Tibial nerve (tissue), 4 donors: ENCODE measurements around the gene CSAD. TPM values are rescaled to one million over a fixed set of nuclear protein-coding genes. Genes with fewer than 3 reads are reported as not detected.

Experiments used
- DNase-seq, 2 donors: peaks; one replicate each; pipeline ENCODE4 v3.0.0-alpha.2; 2019; ENCODE audit warnings: low spot score in 2 of 2
- H3K27ac ChIP-seq, 4 donors: fragments of 200-600 bp; sonication (generic) in 3 of 4; one replicate each; pipeline ENCODE4 v1.5.1; 2017 to 2019; ENCODE audit warnings: mild to moderate bottlenecking in 1 of 4
- H3K27me3 ChIP-seq, 2 donors: fragments of 200-600 bp; sonication (generic) in 1 of 2; one replicate each; pipeline versions ENCODE4 v1.5.1 to v1.6.0; 2017 to 2019
- H3K36me3 ChIP-seq, 3 donors: fragments of 200-600 bp; sonication (generic); one replicate each; pipeline ENCODE4 v1.5.1; 2018 to 2019
- H3K4me1 ChIP-seq, 4 donors: fragments of 200-600 bp; sonication (generic) in 3 of 4; one replicate each; pipeline ENCODE4 v1.5.1; 2017 to 2019
- H3K4me3 ChIP-seq, 4 donors: fragments of 200-600 bp; sonication (generic) in 3 of 4; one replicate each; pipeline ENCODE4 v1.5.1; 2017 to 2019; ENCODE audit warnings: mild to moderate bottlenecking in 1 of 4, moderate library complexity in 1 of 4
- H3K9me3 ChIP-seq, 4 donors: fragments of 200-600 bp; sonication (generic) in 3 of 4; one replicate each; pipeline ENCODE4 v1.5.1; 2017 to 2019
- CTCF ChIP-seq, 5 experiments: fragments of 200-600 bp in 3 of 5; fragments of 450-650 bp in 2 of 5; sonication (generic) in 3 of 5; IDR thresholded peaks; one replicate each; pipeline ENCODE4 v1.5.1; 2016 to 2019; ENCODE audit warnings: antibody characterized with exemption in 5 of 5, mild to moderate bottlenecking in 3 of 5, moderate library complexity in 2 of 5
- EP300 ChIP-seq, 2 donors: sonication (generic); formaldehyde crosslinking; IDR thresholded peaks; one replicate each; pipeline ENCODE4 v1.6.1; 2017; ENCODE audit warnings: antibody characterized with exemption in 2 of 2, mild to moderate bottlenecking in 1 of 2
- POLR2A ChIP-seq, 2 donors: fragments of 450-650 bp; IDR thresholded peaks; one replicate each; pipeline ENCODE4 v1.6.1; 2017; ENCODE audit warnings: antibody characterized with exemption in 2 of 2, mild to moderate bottlenecking in 2 of 2, moderate library complexity in 2 of 2
- WGBS, 2 donors: methylation state at CpG; one replicate each; pipeline ENCODE4 v1.1.5; 2018; 5-methylcytosine and 5-hydroxymethylcytosine counted together
- total RNA-seq, 4 donors: library from RNA; depleted of rRNA; stranded (reverse); fragments of >200 nt; gene quantifications; one replicate each; pipeline ENCODE4 v1.1.0, GENCODE V29; 2016

CSAD gene
- total RNA-seq, 4 donors from 2014 or later, result 52.4 to 90.6 (median 78.7) TPM

GRCh38 chr12:53227341-53227740 lies 46.6 kb upstream of the CSAD start:
- H3K4me1 ChIP-seq, result peaks cover 5 to 82% (median 47%) of the 10 kb centered on the region in 4 donors
- 91 to 96% methylated on average over 10 to 11 of the region's 11 CpGs for WGBS, 2 donors
- H3K9me3 ChIP-seq, result no peaks in the 10 kb centered on the region
- DNase-seq, result no peak
- H3K27ac ChIP-seq, result no peak overlapping the region
- no peak overlapping the region for H3K4me3 ChIP-seq
- TF ChIP-seq CTCF (IDR thresholded peaks at IDR 0.05) (no peak), POLR2A (IDR thresholded peaks at IDR 0.05) (no peak), EP300 (IDR thresholded peaks at IDR 0.05) (no peak)
- H3K27me3 ChIP-seq, result no peaks in the 10 kb centered on the region
- H3K36me3 ChIP-seq, result peaks cover 0 to 22% (median 0%) of the 10 kb centered on the region in 3 donors

GRCh38 chr12:53226815-53227214 lies 46.1 kb upstream of the CSAD start:
- DNase-seq, result no peak
- WGBS, 2 donors, result 82 to 95% methylated on average over 4 of the region's 4 CpGs
- Histone ChIP-seq H3K27ac (no peak overlapping the region), H3K36me3 (peaks cover 0 to 22% (median 0%) of the 10 kb centered on the region in 3 donors), H3K9me3 (no peaks in the 10 kb centered on the region), H3K27me3 (no peaks in the 10 kb centered on the region), H3K4me3 (no peak overlapping the region), H3K4me1 (peaks cover 5 to 84% (median 49%) of the 10 kb centered on the region in 4 donors)
- TF ChIP-seq EP300 (IDR thresholded peaks at IDR 0.05) (no peak), POLR2A (IDR thresholded peaks at IDR 0.05) (no peak)

- Histone ChIP-seq H3K4me3 (no peak overlapping the region), H3K27me3 (no peaks in the 10 kb centered on the region), H3K27ac (peak overlapping the region in 3 of 4 donors; percentile 93 to 100 (median 98)), H3K9me3 (no peaks in the 10 kb centered on the region), H3K4me1 (peaks cover 5 to 74% (median 49%) of the 10 kb centered on the region in 4 donors), H3K36me3 (peaks cover 0 to 22% (median 0%) of the 10 kb centered on the region in 3 donors)
- WGBS, 2 donors, result 82 to 86% methylated on average over 10 of the region's 10 CpGs
- no peak for DNase-seq
- TF ChIP-seq CTCF (IDR thresholded peaks at IDR 0.05), result no peak
- no peak for TF ChIP-seq POLR2A (IDR thresholded peaks at IDR 0.05)
- no peak for TF ChIP-seq EP300 (IDR thresholded peaks at IDR 0.05)
These were observed 45.1 kb upstream of the CSAD start for GRCh38 chr12:53225635-53226424.

GRCh38 chr12:53224897-53225634 lies 44.3 kb upstream of the CSAD start:
- peak overlapping the region; percentile 92 to 100 (median 96) for H3K27ac ChIP-seq
- H3K4me3 ChIP-seq, result no peak overlapping the region
- H3K4me1 ChIP-seq, result peaks cover 5 to 66% (median 43%) of the 10 kb centered on the region in 4 donors
- 48 to 50% methylated on average over 10 of the region's 10 CpGs for WGBS, 2 donors
- H3K27me3 ChIP-seq, result no peaks in the 10 kb centered on the region
- H3K36me3 ChIP-seq, result peaks cover 0 to 22% (median 0%) of the 10 kb centered on the region in 3 donors
- TF ChIP-seq CTCF (IDR thresholded peaks at IDR 0.05) (no peak), POLR2A (IDR thresholded peaks at IDR 0.05) (no peak), EP300 (IDR thresholded peaks at IDR 0.05) (no peak)
- no peak for DNase-seq
- H3K9me3 ChIP-seq, result no peaks in the 10 kb centered on the region

GRCh38 chr12:53224061-53224896 lies 43.6 kb upstream of the CSAD start:
- TF ChIP-seq EP300 (IDR thresholded peaks at IDR 0.05) (no peak), POLR2A (IDR thresholded peaks at IDR 0.05) (no peak), CTCF (IDR thresholded peaks at IDR 0.05) (no peak)
- WGBS, 2 donors, result 42 to 45% methylated on average over 11 of the region's 11 CpGs
- H3K27me3 ChIP-seq, result no peaks in the 10 kb centered on the region
- H3K4me1 ChIP-seq, result peaks cover 5 to 60% (median 43%) of the 10 kb centered on the region in 4 donors
- peak overlapping the region; percentile 92 to 100 (median 96) for H3K27ac ChIP-seq
- no peaks in the 10 kb centered on the region for H3K9me3 ChIP-seq
- peaks cover 0 to 18% (median 0%) of the 10 kb centered on the region in 3 donors for H3K36me3 ChIP-seq
- no peak overlapping the region for H3K4me3 ChIP-seq
- DNase-seq, result no peak
